Measurements from ENCODE around the gene ATAD3A. TPM values are rescaled to one million over a fixed set of nuclear protein-coding genes. Genes with fewer than 3 reads are reported as not detected.

Gene ATAD3A
- total RNA-seq, 4 donors from 2014 or later: 14.6 to 34.4 (median 20.4) TPM

GRCh38 chr1:1534401-1535154 lies 22.6 kb downstream of the ATAD3A start:
- no peak overlapping the region for H3K27ac ChIP-seq
- TF ChIP-seq POLR2A (IDR thresholded peaks at IDR 0.05) (no peak), POLR2AphosphoS5 (IDR thresholded peaks at IDR 0.05) (no peak), CTCF (IDR thresholded peaks at IDR 0.05) (no peak), EP300 (IDR thresholded peaks at IDR 0.05; ENCODE audit: low read depth) (no peak)
- intact Hi-C loops (cut with DNase I; ENCODE audit: low total_unique reads) (no loop called here), in situ Hi-C loops (cut with MboI; ENCODE audit: low pct_ligation_motif_present in 1 of 4, low pct_unique_long_range_greater_than_20kb in 1 of 4, low sequenced_read_pairs in 3 of 4) (no loop called here)
- no peak for DNase-seq
- H3K9me3 ChIP-seq: peaks cover 5 to 6% of the 10 kb centered on the region in 2 donors
- 87 to 100% methylated on average over 1 to 26 of the region's 31 CpGs for WGBS, 2 donors (ENCODE audit: low coverage in 1 of 2)
- H3K27me3 ChIP-seq: peaks cover 5% of the 10 kb centered on the region
- no peaks in the 10 kb centered on the region for H3K36me3 ChIP-seq
- H3K4me3 ChIP-seq: no peak overlapping the region
- H3K4me1 ChIP-seq: peaks cover 0 to 8% (median 4%) of the 10 kb centered on the region in 4 donors

GRCh38 chr1:1535201-1536018 lies 23.4 kb downstream of the ATAD3A start:
- in situ Hi-C loops (cut with MboI; ENCODE audit: low pct_ligation_motif_present in 1 of 4, low pct_unique_long_range_greater_than_20kb in 1 of 4, low sequenced_read_pairs in 3 of 4) (no loop called here), intact Hi-C loops (cut with DNase I; ENCODE audit: low total_unique reads) (no loop called here)
- DNase-seq: no peak
- Histone ChIP-seq H3K36me3 (no peaks in the 10 kb centered on the region), H3K9me3 (peaks cover 5 to 6% of the 10 kb centered on the region in 2 donors), H3K4me1 (peaks cover 0 to 11% (median 5%) of the 10 kb centered on the region in 4 donors), H3K27me3 (peaks cover 7% of the 10 kb centered on the region), H3K27ac (no peak overlapping the region), H3K4me3 (no peak overlapping the region)
- no peak for TF ChIP-seq POLR2A (IDR thresholded peaks at IDR 0.05)
- no peak for TF ChIP-seq CTCF (IDR thresholded peaks at IDR 0.05)
- TF ChIP-seq EP300 (IDR thresholded peaks at IDR 0.05; ENCODE audit: low read depth): no peak
- no peak for TF ChIP-seq POLR2AphosphoS5 (IDR thresholded peaks at IDR 0.05)
- WGBS, 2 donors (ENCODE audit: low coverage in 1 of 2): 93% methylated on average over 53 of the region's 66 CpGs; no CpG with 5 or more reads in 1 of the 2 donors

- no peak overlapping the region for H3K27ac ChIP-seq
- in situ Hi-C loops (cut with MboI; ENCODE audit: low pct_ligation_motif_present in 1 of 4, low pct_unique_long_range_greater_than_20kb in 1 of 4, low sequenced_read_pairs in 3 of 4): no loop called here
- no peak for DNase-seq
- peaks cover 5 to 19% (median 12%) of the 10 kb centered on the region in 4 donors for H3K4me1 ChIP-seq
- intact Hi-C loops (cut with DNase I; ENCODE audit: low total_unique reads): no loop called here
- H3K9me3 ChIP-seq: peaks cover 2 to 5% of the 10 kb centered on the region in 2 donors
- peaks cover 9% of the 10 kb centered on the region for H3K27me3 ChIP-seq
- no peaks in the 10 kb centered on the region for H3K36me3 ChIP-seq
- TF ChIP-seq POLR2A (IDR thresholded peaks at IDR 0.05) (no peak), POLR2AphosphoS5 (IDR thresholded peaks at IDR 0.05) (no peak)
- H3K4me3 ChIP-seq: no peak overlapping the region
- WGBS, 2 donors (ENCODE audit: low coverage in 1 of 2): 81 to 100% methylated on average over 1 to 47 of the region's 48 CpGs
Observed at GRCh38 chr1:1536019-1536937, 24.3 kb downstream of the ATAD3A start.

GRCh38 chr1:1536938-1537546 lies 25.1 kb downstream of the ATAD3A start:
- H3K36me3 ChIP-seq: no peaks in the 10 kb centered on the region
- in situ Hi-C loops (cut with MboI; ENCODE audit: low pct_ligation_motif_present in 1 of 4, low pct_unique_long_range_greater_than_20kb in 1 of 4, low sequenced_read_pairs in 3 of 4) (no loop called here), intact Hi-C loops (cut with DNase I; ENCODE audit: low total_unique reads) (no loop called here)
- H3K9me3 ChIP-seq: peaks cover 0 to under 1% of the 10 kb centered on the region in 2 donors
- H3K27ac ChIP-seq: no peak overlapping the region
- peaks cover 5 to 19% (median 12%) of the 10 kb centered on the region in 4 donors for H3K4me1 ChIP-seq
- no peak for TF ChIP-seq POLR2A (IDR thresholded peaks at IDR 0.05)
- TF ChIP-seq POLR2AphosphoS5 (IDR thresholded peaks at IDR 0.05): no peak
- TF ChIP-seq EP300 (IDR thresholded peaks at IDR 0.05; ENCODE audit: low read depth): no peak
- TF ChIP-seq CTCF (IDR thresholded peaks at IDR 0.05): no peak
- WGBS, 2 donors (ENCODE audit: low coverage in 1 of 2): 83 to 100% methylated on average over 1 to 15 of the region's 15 CpGs
- peaks cover 9% of the 10 kb centered on the region for H3K27me3 ChIP-seq
- no peak for DNase-seq
- H3K4me3 ChIP-seq: no peak overlapping the region
